ENCODE results near the gene CTXN1. TPM values are rescaled to one million over a fixed set of nuclear protein-coding genes. Genes with fewer than 3 reads are reported as not detected.

The CTXN1 gene
- total RNA-seq, 1 donor: 2.5 TPM

- Histone ChIP-seq H2AFZ (ENCODE audit: low read length) (no peak overlapping the region), H3K4me2 (ENCODE audit: insufficient read depth, low read length) (peak overlapping the region; percentile 84), H3K27ac (ENCODE audit: low read depth, low read length) (no peak overlapping the region), H3K9me3 (ENCODE audit: low read depth, low read length) (no peaks in the 10 kb centered on the region), H3K27me3 (ENCODE audit: insufficient read depth, low read length) (no peaks in the 10 kb centered on the region), H3K79me2 (ENCODE audit: insufficient read depth, low read length) (peaks cover 37% of the 10 kb centered on the region), H3K4me3 (ENCODE audit: insufficient read depth, low read length) (peak overlapping the region; percentile 95), H3K4me1 (ENCODE audit: insufficient read depth, low read length) (peaks cover 14% of the 10 kb centered on the region), H3K36me3 (ENCODE audit: insufficient read depth, low read length) (peaks cover 14% of the 10 kb centered on the region), H4K20me1 (ENCODE audit: insufficient read depth, low read length) (peaks cover 5% of the 10 kb centered on the region)
- no peak for TF ChIP-seq CTCF (IDR thresholded peaks at IDR 0.05; ENCODE audit: extremely low read depth, low read depth, low read length)
- no peak for DNase-seq (ENCODE audit: insufficient read length, low spot score, missing footprints)
These were observed 16.1 kb upstream of the CTXN1 start for GRCh38 chr19:7941895-7942596.

DNA sequence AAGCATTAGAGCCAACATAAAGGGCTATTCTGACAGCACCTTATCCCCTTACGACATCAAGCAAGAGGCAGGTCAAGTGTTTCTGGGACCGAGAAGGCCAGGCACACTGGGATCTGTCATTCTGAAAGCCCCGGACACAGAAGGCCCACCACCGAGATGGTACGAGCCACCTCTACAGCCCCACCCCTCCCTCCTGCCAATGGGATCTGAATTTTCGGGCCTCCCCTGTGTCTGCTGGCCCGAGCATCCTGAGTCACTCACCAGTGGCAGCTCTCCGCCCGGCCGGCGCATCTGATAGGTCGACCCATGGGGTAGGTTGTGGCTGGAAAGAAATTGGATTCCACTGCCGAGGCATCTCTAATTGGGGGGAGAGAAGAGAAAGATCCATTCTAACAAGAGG is 14.9 kb upstream of the CTXN1 start:
- Histone ChIP-seq H3K9me3 (ENCODE audit: low read depth, low read length) (no peaks in the 10 kb centered on the region), H3K4me3 (ENCODE audit: insufficient read depth, low read length) (no peak overlapping the region), H3K36me3 (ENCODE audit: insufficient read depth, low read length) (peaks cover 18% of the 10 kb centered on the region), H4K20me1 (ENCODE audit: insufficient read depth, low read length) (peaks cover 5% of the 10 kb centered on the region), H3K4me2 (ENCODE audit: insufficient read depth, low read length) (no peak overlapping the region), H3K27me3 (ENCODE audit: insufficient read depth, low read length) (no peaks in the 10 kb centered on the region), H3K4me1 (ENCODE audit: insufficient read depth, low read length) (peaks cover 14% of the 10 kb centered on the region), H3K79me2 (ENCODE audit: insufficient read depth, low read length) (peaks cover 37% of the 10 kb centered on the region), H3K27ac (ENCODE audit: low read depth, low read length) (no peak overlapping the region), H2AFZ (ENCODE audit: low read length) (no peak overlapping the region)
- no peak for TF ChIP-seq CTCF (IDR thresholded peaks at IDR 0.05; ENCODE audit: extremely low read depth, low read depth, low read length)
- DNase-seq (ENCODE audit: insufficient read length, low spot score, missing footprints): peak; percentile 23

DNA sequence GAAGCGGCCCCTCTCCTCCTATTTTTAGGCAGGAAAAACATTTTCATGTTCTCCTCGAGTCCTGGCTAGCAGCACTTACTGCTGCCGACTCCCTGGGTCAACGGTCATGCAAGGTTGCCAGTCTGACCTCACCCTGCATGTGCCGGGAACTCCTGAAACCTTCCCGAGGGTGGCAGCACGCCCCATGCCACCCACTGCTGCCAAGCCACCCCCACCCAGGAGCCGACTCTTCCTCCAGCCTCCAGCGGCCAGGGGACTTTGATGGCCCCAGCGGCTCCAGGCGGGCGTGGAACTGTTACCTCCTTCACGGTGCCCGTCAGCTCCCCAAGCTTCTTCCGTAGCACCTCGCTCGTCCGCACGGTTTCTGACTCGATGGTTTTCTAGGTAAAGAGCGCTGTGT is 8.8 kb upstream of the CTXN1 start:
- Histone ChIP-seq H2AFZ (ENCODE audit: low read length) (no peak overlapping the region), H4K20me1 (ENCODE audit: insufficient read depth, low read length) (no peaks in the 10 kb centered on the region), H3K27me3 (ENCODE audit: insufficient read depth, low read length) (no peaks in the 10 kb centered on the region), H3K4me3 (ENCODE audit: insufficient read depth, low read length) (no peak overlapping the region), H3K27ac (ENCODE audit: low read depth, low read length) (no peak overlapping the region), H3K4me1 (ENCODE audit: insufficient read depth, low read length) (no peaks in the 10 kb centered on the region), H3K9me3 (ENCODE audit: low read depth, low read length) (no peaks in the 10 kb centered on the region), H3K36me3 (ENCODE audit: insufficient read depth, low read length) (peaks cover 55% of the 10 kb centered on the region), H3K79me2 (ENCODE audit: insufficient read depth, low read length) (peaks cover 2% of the 10 kb centered on the region), H3K4me2 (ENCODE audit: insufficient read depth, low read length) (no peak overlapping the region)
- no peak for TF ChIP-seq CTCF (IDR thresholded peaks at IDR 0.05; ENCODE audit: extremely low read depth, low read depth, low read length)
- DNase-seq (ENCODE audit: insufficient read length, low spot score, missing footprints): peak; percentile 34

DNA sequence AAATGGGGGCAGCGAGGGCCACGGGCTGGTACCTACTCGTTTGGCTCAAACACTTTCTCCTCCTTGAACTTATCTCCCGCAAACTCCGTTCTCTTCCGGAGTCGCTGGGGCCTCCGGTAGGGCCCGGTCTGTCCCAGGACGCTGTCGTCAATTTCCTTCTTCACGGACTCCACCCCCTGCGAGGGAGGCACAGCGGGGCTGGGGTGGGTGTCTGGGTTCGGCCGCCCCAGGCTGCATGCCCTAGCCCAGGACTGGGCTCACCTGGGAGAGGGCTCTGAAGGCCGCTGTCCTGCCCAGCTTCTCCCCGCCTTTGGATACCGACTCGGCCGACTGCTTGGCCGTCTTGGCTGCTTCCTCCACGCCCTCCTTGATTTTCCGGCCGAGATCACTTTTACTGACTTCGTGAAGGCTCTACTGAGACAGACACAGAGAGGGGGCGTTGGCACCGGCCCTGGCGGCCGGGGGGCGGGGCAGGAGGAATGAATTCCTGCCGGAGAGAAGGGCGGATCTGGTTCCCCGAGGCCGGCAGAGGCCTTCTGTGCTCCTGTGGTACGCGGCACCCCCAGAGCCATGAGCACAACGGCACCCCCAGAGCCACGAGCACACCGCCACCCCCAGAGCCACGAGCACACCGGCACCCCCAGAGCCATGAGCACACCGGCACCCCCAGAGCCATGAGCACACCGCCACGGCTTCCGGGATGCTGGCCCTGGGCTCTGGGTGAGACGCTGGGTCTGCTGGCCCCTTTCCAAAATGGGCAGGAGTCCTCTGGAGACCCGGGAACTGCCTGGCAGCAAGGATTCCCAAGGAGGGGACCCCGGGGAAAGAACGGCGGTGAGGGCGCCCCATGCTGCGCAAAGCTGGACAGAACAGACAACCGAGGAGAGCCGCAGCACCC is 8.1 kb upstream of the CTXN1 start:
- H3K4me2 ChIP-seq (ENCODE audit: insufficient read depth, low read length): no peak overlapping the region
- TF ChIP-seq CTCF (IDR thresholded peaks at IDR 0.05; ENCODE audit: extremely low read depth, low read depth, low read length): no peak
- H3K4me1 ChIP-seq (ENCODE audit: insufficient read depth, low read length): peaks cover 7% of the 10 kb centered on the region
- no peak overlapping the region for H3K27ac ChIP-seq (ENCODE audit: low read depth, low read length)
- H3K79me2 ChIP-seq (ENCODE audit: insufficient read depth, low read length): peaks cover 2% of the 10 kb centered on the region
- H3K27me3 ChIP-seq (ENCODE audit: insufficient read depth, low read length): no peaks in the 10 kb centered on the region
- H3K4me3 ChIP-seq (ENCODE audit: insufficient read depth, low read length): no peak overlapping the region
- H2AFZ ChIP-seq (ENCODE audit: low read length): no peak overlapping the region
- H3K36me3 ChIP-seq (ENCODE audit: insufficient read depth, low read length): peaks cover 55% of the 10 kb centered on the region
- H4K20me1 ChIP-seq (ENCODE audit: insufficient read depth, low read length): no peaks in the 10 kb centered on the region
- no peaks in the 10 kb centered on the region for H3K9me3 ChIP-seq (ENCODE audit: low read depth, low read length)
- peak; percentile 55 for DNase-seq (ENCODE audit: insufficient read length, low spot score, missing footprints)
